Astrocyte of the hippocampus (primary cell): Measurements from ENCODE around the gene NMNAT3.

Experiments used
- DNase-seq: peaks from one replicate; pipeline ENCODE4 v3.0.0; 2011; ENCODE audit warnings: low read depth, low spot score

NMNAT3 gene

DNA sequence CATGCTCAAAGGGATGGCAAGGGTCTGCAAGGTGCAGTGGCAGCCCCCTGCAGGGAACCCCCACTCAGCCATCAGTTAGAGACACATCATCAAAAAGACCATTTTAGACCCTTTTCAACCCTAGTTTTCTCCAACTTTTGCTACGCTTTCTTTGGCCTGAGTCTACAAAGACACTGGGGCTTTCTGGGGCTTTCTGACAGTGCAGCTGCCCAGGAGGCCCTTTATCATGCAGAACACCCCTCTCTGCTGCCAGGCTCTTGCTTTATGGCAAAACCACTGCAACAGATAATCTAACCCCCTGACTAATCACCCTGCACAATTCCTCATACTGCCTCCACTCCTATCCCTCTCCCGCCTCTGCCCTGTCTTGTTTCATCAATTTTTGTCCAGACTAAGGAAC lies 2.4 kb downstream of the NMNAT3 start:
- DNase-seq: no peak

DNA sequence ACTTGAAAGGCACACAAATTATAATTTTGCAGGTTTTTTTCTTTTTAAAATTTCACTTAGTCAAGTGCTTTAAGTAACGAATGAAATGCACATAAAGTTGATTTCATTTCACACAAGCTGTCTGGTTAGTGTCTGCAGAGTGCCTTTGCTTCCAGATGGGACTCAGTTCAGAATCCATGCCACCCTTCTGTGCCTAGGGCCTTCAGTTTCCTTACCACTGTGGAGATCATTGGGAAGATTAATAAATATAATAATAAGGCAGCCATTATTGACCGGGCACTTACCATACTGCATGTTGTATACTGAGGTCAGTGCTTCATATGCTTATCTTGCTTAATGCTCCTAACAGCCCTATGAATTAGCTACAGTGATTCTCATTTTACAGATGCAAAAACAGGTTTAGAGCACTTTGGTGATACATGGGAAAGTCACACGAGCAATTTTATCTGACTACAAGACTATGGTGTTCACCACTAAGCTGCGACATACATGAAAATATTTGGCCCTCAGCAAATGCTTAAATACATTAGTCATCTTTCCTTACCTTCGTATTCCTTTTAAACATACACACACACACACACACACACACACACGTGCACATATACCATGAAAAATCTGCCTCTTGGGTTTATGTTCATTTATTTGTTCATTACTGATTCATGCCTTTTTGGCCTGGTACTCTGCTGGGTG lies 3.1 kb downstream of the NMNAT3 start:
- DNase-seq: no peak

DNA sequence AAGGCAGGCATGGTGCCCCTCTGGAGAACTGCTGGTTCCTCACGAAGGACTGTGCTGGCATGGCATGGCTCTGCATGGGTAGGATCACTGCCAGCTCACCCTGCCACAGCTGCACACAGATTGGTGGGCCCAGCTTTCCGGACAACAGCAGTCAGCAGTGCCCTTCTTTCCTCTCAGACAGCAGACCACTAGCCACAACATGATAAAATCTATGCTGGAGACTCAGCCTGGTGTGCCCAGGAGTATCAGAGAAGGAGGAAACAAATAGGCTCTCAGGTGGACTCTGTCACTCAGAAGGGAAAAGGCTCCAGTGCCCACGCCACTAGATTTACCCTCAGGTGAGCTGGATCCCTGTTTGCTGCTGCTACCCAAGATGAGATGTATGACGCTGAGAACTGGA lies 4.9 kb downstream of the NMNAT3 start:
- DNase-seq: no peak

DNA sequence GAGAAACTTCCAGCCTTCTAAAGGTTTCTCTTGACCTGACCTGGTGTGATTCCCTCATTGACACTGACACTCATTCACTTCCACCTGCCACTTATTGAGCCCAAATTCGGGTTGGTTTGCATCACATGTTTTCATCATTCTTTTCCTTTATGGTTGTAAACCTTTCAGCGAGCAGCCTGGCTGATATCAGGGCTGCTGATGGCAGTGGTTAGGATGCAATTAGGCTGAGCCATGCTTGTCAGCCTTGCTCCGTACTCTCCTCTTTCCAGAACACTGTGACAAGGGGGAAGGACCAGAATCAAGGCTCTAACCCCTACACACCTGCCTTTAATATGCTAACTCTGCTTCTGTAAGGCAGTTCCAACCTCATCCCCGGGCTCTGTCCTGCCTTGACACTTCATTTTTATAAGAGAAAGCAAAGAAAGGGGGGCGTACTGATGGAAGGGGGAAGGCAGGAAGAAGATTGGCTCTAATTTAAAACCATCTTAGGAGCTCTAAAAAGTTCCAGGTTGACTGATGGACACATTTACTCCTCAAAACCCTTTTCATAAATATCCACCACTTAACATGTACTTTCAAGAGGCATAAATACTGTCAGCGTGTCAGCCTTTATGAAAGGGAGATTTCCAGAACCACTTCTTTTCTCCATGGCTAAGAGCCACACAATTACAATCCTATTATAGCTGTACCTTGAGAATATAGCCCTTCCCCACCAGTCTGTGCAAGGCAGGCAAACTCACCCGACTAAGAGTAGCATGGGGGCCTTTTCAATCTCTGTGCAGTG lies 5.7 kb downstream of the NMNAT3 start:
- no peak for DNase-seq

DNA sequence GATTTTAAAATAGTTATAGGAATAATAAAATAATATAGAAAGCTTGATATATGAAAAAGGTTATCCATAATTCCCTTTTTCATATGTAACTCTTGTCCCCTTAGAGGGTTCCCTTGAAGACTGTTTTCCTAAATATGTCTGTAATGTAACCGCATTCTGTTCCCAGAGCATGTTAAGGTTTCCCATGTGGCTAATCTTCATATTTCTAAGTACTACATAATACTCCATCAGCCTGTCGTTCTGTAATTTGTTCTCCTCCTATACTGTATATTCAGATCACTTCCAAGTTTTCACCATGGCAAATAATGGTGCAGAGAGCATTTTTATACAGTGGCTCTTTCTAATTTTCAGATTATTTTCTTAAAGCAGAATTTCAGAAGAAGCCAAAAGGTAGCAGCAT lies 6.7 kb downstream of the NMNAT3 start:
- DNase-seq: no peak

DNA sequence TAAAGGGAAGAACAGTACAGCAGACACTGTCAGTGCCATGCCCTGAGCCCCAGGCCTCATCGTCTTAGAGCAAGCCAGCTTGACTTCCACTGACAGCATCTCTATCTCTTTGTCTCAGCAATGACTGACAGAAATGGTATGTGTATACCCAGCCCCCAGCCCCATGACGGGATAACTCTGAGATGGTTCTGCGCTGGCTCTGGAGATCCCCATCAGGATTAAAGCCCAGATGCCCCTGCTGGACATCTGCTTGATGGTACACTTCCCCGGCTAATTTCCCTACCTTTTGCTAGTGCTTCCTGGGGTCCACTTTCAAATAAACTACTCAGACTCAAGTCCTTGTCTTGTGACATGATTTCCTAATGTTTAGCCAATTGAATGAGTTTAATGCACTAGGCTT lies 7.6 kb downstream of the NMNAT3 start:
- no peak for DNase-seq

DNA sequence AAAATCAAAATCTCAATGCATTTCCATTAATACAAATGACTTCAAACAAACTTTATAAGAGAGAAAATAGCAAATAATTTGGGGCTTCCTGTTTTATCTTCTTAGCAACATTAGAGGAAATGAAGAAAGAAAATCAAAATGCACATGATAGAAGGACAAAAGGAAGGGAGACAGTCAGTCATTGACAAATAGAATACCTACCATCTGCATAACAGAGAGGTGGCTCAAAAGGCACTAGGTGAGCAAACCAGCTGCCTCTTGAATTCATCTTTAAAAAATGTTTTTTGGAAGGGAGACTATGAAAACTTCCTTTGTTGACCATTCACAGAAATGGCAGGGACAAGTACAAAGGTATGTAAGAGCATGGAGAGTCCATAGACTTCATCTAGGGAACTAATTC lies 9.4 kb downstream of the NMNAT3 start:
- DNase-seq: no peak

DNA sequence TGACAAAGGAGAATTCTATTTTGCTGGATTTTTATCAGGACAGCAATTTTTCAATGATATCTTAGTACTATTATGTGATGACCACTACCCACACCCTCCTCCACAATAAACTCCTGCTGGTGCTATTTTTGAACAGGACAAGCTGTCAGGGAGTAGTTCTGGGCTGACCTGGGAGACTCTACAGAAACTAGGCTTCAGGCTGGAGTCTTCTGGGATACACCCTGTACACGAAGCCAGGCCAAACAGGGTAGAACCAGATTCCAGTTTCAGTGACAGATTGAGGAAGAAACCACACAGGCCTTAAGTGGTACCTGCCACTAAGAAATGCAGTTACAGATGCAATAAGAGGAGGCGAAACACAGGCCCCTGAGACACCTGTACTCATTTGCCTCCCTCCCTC lies 12.8 kb downstream of the NMNAT3 start:
- no peak for DNase-seq

DNA sequence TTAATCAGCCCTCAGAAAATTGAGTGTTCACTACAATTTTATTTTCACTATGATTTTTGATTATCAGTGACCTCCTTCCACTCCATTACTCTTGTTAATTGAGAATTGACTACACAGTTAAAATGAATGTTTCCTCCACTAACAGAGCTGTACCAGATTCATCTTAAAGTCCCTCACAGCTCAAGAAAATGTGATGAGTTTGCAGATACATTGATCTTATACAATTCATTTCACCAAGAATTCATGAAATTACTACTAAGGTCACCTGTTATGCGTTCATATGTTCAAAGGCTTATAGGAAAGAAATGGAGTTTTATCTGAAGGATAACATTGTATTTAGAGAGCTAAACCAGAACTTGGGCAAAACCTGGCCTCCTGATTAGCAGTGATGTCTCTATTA lies 17.5 kb downstream of the NMNAT3 start:
- no peak for DNase-seq

DNA sequence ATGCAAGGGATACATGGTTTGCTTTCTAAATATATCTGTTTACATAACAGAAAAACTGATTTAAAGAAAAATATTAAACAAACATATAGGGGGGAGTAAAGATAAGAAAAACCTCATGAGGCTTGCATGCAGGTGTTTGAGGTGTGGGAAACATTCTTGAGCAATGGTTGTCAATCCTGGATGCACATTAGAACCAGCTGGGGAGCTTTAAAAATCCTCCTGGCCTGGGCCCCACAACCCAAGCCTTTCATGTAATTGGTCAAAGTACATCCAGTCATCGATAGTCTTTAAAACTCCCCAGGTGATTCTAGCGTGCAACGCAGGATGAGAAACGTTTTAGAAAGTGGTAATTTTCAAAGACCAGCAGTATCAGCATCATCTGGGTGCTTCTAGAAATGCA lies 18.3 kb downstream of the NMNAT3 start:
- DNase-seq: no peak

DNA sequence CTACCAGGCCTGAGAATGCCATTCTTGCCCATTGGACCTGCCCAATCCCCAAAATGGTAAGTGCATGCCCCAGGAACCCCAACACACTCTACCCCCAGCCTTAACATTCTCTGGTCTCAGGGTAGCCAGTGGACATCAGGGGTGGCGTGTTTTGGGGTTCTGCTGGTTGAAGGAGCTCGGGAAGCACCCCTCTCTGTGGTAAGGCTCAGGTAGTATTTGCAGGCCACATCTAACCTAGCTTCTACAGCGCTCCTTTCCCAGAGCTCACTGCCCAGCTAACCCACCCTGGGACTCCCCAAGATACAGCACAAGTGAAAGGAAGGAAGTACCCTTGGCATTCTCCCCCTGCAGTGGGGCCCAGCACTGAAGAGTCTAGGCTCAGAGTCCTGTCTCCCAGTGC lies 19.8 kb downstream of the NMNAT3 start:
- no peak for DNase-seq

DNA sequence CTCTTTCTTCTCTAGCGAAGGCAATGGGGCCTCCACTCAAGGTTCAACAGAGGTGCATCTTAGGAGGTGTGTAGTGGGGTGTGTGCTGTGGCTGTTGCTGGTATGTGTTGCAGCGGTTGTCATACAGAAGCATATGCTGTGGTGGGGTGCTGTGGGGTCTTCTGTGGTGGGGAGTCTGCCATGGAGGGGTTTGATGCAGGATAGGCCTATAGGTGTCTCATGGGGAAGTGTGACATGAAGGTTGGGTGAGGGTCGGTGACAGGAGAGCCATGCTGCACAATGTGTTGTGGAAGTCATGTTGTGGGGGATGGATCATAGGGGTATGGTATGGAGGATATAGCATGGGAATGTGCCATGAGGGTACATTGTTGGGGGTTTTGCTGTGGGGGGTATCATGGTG lies 20.3 kb downstream of the NMNAT3 start:
- DNase-seq: no peak

DNA sequence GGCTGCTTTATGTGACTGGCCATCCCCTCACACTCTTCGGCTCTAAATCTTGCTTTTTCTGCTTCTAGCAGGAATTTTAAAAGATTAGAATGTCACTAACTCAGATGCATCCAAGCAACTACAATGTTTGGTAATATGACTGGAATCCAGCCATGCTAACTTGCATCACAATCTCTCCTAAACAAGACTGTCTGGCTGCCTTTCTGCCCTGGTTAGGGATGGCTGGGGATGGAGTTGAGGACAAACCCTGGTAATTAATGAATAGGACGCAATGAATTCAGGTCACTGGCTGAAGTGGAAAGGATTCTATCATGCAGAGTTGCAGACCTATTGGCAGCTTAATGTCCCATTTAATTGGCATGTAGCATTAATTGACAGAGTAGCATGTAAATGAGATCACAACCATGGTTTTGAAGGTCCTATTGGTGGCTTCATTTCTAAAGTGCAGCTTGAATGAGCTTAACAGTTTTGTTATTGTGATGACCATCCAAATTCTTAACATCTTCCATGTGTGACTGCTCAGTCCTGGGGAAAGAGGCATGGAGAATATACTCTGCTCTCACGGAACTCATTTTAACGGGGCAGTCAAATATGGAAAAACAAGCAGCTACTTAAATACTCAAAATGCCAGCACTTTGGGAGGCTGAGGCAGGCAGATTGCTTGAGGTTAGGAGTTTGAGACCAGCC lies 21.7 kb downstream of the NMNAT3 start:
- DNase-seq: peak; percentile 60

DNA sequence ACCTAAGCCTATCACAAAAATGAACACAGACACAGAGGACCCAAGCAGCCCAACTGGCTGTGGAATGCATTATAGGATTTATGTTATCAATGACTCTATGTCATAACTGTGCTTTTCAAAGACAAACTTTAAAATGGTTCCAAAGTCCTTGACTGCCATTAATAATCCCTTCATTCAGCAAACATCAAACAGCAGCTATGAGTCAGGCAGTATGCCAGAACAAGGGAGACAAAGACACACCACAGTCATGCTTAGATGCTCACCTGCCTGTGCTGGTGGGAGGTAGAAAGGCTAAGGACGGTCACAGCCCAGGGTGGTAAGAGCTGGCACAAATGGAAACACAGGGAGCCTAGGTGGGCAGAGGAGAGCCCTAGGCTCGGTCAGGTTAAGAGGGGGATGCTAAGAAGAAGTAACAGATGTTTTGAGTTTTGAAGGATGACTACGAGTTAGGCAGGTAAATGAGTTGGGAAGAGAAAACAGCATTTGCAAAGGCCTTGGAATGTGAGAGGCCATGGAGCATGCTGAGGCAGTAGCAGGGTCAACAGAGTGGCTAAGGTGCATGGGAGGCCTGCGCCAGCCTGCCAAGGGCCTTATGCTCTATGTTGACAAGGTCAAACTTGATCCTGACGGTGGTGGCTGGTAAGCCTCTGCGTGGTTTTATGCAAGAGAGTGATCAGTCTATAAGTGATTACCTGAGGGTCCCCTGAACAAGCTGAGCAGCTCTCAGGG lies 23.0 kb downstream of the NMNAT3 start:
- DNase-seq: no peak

DNA sequence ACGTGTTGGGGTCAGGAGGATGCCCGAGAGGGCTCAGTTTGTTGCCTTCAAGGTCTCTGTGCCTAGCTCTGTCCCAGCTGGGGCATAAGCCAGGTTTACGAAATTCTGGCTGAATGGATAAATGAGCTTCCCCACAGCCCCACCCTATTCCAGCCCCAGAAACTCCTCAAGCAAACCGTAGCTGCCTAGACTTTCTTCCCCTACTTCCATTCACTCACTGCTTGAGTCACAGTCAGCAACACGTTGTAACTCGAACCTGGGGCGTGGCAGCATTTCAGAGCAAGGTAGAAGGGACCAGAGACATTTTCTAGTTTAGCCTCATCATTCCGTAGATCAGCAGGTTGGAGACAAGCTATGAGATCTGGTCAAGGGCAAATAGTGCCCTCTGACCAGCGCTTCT lies 24.2 kb downstream of the NMNAT3 start:
- DNase-seq: no peak

DNA sequence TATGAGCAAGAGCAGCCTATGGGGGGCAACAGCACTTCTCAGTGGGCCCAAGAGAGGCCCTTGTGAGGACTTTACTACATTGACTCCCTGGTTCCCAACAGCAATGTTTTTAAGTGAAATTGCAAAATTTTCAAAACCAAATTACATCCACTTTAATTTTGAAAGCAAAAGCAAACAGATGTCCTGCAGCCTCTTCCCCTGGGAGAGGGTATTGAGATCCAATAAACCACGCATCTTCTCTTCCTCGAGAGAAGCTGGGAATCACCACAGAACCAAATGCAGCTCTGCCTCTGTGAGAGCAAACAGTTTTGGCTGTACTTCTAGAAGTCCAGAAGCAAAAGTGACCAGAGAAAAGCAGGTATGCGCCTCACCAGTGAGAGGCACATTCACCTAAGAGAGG lies 25.2 kb downstream of the NMNAT3 start:
- DNase-seq: no peak

DNA sequence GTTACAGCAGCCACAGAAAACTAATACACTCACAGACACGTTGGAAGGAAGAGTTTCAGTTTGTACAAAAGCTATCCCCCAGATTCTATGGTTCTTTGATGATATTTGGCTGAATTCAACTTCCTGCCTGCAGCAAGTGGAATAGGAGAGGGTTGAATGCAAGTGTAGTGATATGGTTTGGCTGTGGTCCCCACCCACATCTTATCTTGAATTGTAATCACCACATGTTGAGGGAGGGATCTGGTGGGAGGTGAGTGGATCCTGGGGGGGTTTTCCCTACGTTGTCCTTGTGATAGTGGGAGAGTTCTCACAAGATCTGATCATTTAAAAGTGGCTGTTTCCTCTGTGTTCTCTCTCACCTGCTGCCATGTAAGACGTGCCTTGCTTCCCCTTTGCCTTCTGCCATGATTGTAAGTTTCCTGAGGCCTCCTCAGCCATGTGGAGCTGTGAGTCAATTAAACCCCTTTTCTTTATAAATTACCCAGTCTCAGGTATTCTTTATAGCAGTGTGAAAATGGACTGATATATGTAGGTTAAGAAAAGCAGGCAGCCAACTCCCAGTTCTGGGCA lies 29.8 kb downstream of the NMNAT3 start:
- DNase-seq: no peak

DNA sequence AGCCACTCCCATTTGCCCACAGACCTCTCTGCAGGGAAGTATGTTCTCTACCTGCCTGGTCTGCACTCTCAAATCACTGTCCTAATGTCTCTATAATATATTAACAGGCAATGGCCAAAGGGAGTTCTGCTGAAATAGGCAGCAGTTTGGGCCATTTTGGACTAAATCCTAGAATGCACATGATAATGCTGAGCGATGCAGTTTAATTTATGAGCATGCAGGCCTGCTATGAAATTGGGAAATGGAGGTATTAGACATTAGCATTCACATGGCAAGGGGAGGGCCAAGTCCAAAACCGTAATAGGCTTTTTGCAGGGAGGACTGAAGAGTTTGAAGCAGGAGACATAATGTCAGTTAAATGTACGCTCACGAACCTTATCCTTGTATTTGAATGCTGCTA lies 31.3 kb downstream of the NMNAT3 start:
- DNase-seq: no peak

DNA sequence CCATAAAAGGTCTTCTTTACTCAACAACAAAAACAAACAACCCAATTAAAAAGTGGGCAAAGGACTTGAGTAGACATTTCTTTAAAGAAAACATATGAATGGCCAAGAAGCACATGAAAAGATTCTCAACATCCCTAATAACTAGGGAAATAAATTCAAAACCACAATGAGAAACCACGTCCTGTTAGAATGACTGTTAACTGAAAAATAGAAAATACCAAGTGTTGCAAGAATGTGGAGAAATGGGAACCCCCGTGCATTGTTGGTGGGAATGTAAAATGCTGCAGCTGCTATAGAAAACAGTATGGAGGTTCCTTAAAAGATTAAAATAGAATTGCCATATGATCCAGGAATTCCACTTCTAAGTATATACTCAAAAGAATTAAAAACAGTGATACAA lies 34.8 kb downstream of the NMNAT3 start:
- DNase-seq: peak; percentile 30

DNA sequence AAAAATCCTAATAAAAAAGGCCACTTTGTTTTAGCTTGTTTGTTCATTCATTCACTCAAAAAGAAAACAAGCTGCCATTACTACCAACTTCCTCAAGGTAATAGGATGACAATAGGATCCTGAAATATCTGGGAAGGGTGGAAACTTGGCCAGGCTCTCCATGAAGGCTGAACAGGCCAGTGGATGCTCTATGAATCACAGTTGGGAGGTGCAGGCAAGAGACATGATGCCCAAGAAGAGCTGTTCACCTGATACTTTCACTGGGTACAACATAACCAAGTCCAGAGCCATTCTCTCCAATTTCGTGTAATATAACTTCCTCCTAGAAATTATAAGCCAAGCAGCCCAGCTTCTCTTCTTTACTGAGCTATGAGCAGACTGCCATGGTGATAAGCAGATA lies 37.3 kb downstream of the NMNAT3 start:
- DNase-seq: no peak

DNA sequence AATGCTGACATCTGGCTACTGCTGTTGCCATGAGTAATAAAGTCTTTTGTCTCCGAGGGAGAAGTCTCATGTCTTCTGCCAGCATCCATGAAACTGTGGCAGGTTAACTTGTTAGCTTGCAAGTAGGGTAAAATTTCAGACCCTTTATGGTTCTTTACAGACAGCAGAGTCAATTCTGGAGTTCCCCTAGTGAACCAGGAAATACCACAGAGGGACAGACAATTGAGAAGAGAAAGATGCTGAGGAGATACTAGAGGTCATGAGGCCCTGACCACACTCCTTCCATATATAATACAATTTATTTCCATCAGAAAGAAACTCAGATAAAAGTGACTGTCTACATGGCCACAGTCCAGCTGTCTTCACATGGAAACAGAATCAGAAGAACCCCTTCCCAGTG lies 38.1 kb downstream of the NMNAT3 start:
- DNase-seq: no peak

DNA sequence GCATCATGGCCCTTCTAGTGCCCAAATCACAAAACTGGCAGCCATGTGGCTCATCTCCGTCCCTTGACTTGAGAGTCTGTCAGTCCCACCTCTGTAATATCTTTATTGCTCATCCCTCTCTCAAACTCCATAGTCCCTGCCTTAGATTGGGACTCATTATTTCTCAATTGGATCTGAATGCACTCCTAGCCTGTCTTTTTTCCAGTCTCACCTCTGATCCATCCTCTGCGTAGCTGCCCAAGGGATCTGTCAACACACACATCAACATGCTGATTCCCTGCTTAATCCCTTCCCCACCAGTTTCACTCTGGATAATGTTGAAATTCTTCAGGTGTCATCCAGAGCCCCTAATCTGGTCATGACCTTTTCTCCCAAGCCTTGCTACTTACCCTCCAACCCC lies 39.3 kb downstream of the NMNAT3 start:
- no peak for DNase-seq
